ENCODE results near the gene ZNF17. TPM values are rescaled to one million over a fixed set of nuclear protein-coding genes. Genes with fewer than 3 reads are reported as not detected.

Gene ZNF17
- total RNA-seq, 1 experiment from 2014 or later = 10.5 TPM

DNA sequence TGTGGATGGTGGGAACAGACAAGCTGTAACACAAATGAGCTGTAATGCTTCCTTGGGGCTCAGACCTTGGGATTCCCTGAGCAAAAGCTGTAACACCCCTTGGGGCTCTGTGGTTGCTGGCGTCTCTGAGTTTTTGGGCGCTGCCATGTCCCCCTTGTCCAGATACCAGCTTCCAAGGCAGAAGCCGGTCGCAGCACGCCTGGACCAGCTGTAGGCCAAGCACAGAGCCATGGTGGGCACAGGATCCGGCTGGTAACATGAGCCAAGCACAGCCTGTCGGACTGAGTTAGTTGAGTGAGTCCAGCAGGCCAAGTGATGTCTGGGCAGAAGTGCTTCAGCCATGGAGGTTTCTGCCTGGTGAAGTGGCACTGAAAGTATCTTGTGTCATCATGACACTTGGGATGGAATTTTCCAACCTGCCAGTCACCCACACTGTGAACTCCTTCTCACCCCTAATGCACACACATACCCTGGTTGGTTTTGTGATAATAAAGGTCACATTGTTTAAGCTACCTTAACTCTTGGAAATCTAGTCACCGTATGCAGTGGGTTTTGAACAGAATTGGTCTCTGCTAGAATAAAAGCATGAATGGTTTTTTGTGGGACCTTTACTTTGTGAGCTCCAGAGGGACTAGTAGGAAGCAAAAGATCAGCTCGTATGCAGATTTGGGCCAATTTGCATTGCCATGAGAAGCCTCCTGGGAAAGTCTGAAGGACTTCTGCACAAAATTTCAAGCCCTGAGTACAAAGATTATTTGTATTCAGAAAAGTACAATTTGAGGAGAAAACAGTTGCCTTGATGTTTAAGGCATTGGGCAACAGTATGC lies 7.0 kb upstream of the ZNF17 start:
- Histone ChIP-seq H3K9me2 (ENCODE audit: insufficient read depth) (no peaks in the 10 kb centered on the region), H3K79me2 (ENCODE audit: low read depth) (no peaks in the 10 kb centered on the region), H3K9me3 (ENCODE audit: insufficient read depth, low read depth) (peaks cover 5% of the 10 kb centered on the region), H3K27ac (no peak overlapping the region), H3F3A (ENCODE audit: insufficient read depth, low read depth) (no peaks in the 10 kb centered on the region), H3K4me3 (no peak overlapping the region), H2AFZ (no peak overlapping the region), H3K4me1 (replicated peaks; ENCODE audit: insufficient read depth) (no peaks in the 10 kb centered on the region), H3K36me3 (ENCODE audit: low read depth) (peaks cover 12% of the 10 kb centered on the region), H3K4me2 (no peak overlapping the region), H3K27me3 (ENCODE audit: insufficient read depth, low read depth) (no peaks in the 10 kb centered on the region), H4K20me1 (ENCODE audit: insufficient read depth) (no peaks in the 10 kb centered on the region)
- POLR2A ChIA-PET (ENCODE audit: unreplicated experiment) = no interaction called here
- intact Hi-C loops (cut with micrococcal nuclease; ENCODE audit: unreplicated experiment) = no loop called here
- no peak for TF ChIP-seq EZH2 (IDR thresholded peaks at IDR 0.05; ENCODE audit: low read depth)
- no peak for TF ChIP-seq CTCF (conservative IDR thresholded peaks at IDR 0.05)
- CTCF ChIA-PET = no interaction called here
- no peak for DNase-seq
- no TSS peak for BruUV-seq (replicated peaks)

DNA sequence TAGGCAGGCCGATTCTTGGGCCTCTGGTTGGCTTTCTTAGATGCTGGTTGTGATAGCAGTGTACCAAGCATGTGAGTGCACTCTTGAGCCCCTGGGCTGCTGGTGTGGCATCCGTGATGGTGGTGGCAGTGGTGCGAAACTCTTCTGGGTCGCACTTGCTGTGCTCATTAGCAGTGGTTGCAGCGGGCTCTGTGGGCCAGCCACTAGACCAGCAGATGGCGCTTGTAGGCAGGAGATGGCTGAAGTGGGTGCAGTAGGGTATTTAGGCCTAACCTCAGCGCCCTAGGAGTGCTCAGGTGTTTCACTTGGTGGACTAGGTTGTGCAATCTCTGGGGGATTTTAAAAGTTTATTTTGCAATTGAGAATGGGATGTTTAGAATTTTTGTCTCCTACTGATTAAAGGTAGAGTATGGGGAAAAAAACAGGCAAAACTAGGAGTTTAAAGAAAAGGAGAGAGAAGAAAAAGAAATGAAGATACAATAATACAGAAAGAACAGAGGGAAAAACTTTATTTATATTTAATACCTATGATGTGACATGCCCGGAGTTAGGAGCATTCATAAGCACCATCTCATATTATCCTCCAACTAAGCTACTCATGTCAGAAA lies 4.3 kb upstream of the ZNF17 start:
- Histone ChIP-seq H3K27me3 (ENCODE audit: insufficient read depth, low read depth) (no peaks in the 10 kb centered on the region), H3F3A (ENCODE audit: insufficient read depth, low read depth) (no peaks in the 10 kb centered on the region), H3K4me1 (replicated peaks; ENCODE audit: insufficient read depth) (0 out of 2 replicates have a peak, but pooled peaks cover 4% of the 10 kb centered on the region), H3K27ac (no peak overlapping the region), H3K4me2 (no peak overlapping the region), H2AFZ (no peak overlapping the region), H3K4me3 (no peak overlapping the region), H3K36me3 (ENCODE audit: low read depth) (no peaks in the 10 kb centered on the region), H3K79me2 (ENCODE audit: low read depth) (peaks cover 5% of the 10 kb centered on the region), H3K9me3 (ENCODE audit: insufficient read depth, low read depth) (no peaks in the 10 kb centered on the region; the same call in 1 of the 2 replicates), H4K20me1 (ENCODE audit: insufficient read depth) (no peaks in the 10 kb centered on the region), H3K9me2 (ENCODE audit: insufficient read depth) (no peaks in the 10 kb centered on the region)
- DNase-seq = peak; percentile 61 to 69
- BruUV-seq (replicated peaks) = no TSS peak
- intact Hi-C loops (cut with micrococcal nuclease; ENCODE audit: unreplicated experiment) = loop anchor here (1.0 to 5.0 kb wide), 2 partner anchors 616 to 749 kb away; no protein-coding TSS in a partner anchor
- CTCF ChIA-PET = interaction anchor here (0.7 kb wide), 1 partner anchor 693 kb away, joined by 3 read pairs; no protein-coding TSS in a partner anchor
- POLR2A ChIA-PET (ENCODE audit: unreplicated experiment) = interaction anchor here (0.7 kb wide), 2 partner anchors 20 to 117 kb away, joined by 3 read pairs; no protein-coding TSS in a partner anchor
- TF ChIP-seq CTCF (conservative IDR thresholded peaks at IDR 0.05) (peak; percentile 88), EZH2 (IDR thresholded peaks at IDR 0.05; ENCODE audit: low read depth) (no peak)

DNA sequence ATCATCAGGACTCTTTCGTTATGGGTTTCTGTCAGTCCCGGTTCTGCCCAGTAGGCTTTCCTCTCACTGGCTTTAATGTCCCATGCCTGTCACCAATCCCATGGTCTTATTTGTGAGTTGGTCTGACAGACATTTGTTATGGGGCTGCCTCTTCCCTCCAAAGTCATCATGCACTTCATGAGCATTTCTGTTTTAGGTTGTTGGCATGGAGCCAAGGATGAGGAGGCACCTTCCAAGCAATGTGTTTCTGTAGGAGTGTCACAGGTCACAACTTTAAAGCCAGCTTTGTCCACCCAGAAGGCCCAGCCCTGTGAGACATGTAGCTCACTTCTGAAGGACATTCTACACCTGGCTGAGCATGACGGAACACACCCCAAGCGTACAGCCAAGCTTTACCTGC lies 8.5 kb downstream of the ZNF17 start:
- H3F3A ChIP-seq (ENCODE audit: insufficient read depth, low read depth) = no peaks in the 10 kb centered on the region
- intact Hi-C loops (cut with micrococcal nuclease; ENCODE audit: unreplicated experiment) = no loop called here
- no peak overlapping the region for H3K4me3 ChIP-seq
- BruUV-seq (replicated peaks) = no TSS peak
- H3K79me2 ChIP-seq (ENCODE audit: low read depth) = no peaks in the 10 kb centered on the region
- H3K27ac ChIP-seq = no peak overlapping the region
- ChIA-PET POLR2A (ENCODE audit: unreplicated experiment) (no interaction called here), CTCF (no interaction called here)
- no peak overlapping the region for H3K4me2 ChIP-seq
- TF ChIP-seq EZH2 (IDR thresholded peaks at IDR 0.05; ENCODE audit: low read depth) = no peak
- no peak for TF ChIP-seq CTCF (conservative IDR thresholded peaks at IDR 0.05)
- no peaks in the 10 kb centered on the region for H3K4me1 ChIP-seq (replicated peaks; ENCODE audit: insufficient read depth)
- no peaks in the 10 kb centered on the region for H4K20me1 ChIP-seq (ENCODE audit: insufficient read depth)
- DNase-seq = no peak
- H2AFZ ChIP-seq = no peak overlapping the region
- H3K27me3 ChIP-seq (ENCODE audit: insufficient read depth, low read depth) = no peaks in the 10 kb centered on the region
- H3K9me2 ChIP-seq (ENCODE audit: insufficient read depth) = no peaks in the 10 kb centered on the region
- H3K36me3 ChIP-seq (ENCODE audit: low read depth) = peaks cover 47% of the 10 kb centered on the region
- H3K9me3 ChIP-seq (ENCODE audit: insufficient read depth, low read depth) = peaks cover 48% of the 10 kb centered on the region
